Adrenal gland (tissue), 5 donors: ENCODE results near the gene NDUFV2.

ENCODE experiments used
- POLR2A ChIP-seq, 2 donors: fragments of 450-650 bp; IDR thresholded peaks; one replicate each; pipeline ENCODE4 v1.6.1; 2017; ENCODE audit warnings: antibody characterized with exemption in 2 of 2, mild to moderate bottlenecking in 2 of 2, moderate library complexity in 1 of 2
- TF ChIP-seq, protein P1 (sequence below), 6 experiments: fragments of 450-650 bp in 4 of 6; fragments of 200-600 bp in 2 of 6; sonication (generic) in 1 of 6; IDR thresholded peaks; 1 replicate in 5 of 6; 2 replicates in 1 of 6; pipeline versions ENCODE4 v1.5.1 to v1.8.0; 2016 to 2021; ENCODE audit warnings: antibody characterized with exemption in 6 of 6, mild to moderate bottlenecking in 2 of 6, moderate library complexity in 1 of 6
- donor health status: DM: no; HTN: no; CAD: no.

- TF ChIP-seq, protein P1, sequence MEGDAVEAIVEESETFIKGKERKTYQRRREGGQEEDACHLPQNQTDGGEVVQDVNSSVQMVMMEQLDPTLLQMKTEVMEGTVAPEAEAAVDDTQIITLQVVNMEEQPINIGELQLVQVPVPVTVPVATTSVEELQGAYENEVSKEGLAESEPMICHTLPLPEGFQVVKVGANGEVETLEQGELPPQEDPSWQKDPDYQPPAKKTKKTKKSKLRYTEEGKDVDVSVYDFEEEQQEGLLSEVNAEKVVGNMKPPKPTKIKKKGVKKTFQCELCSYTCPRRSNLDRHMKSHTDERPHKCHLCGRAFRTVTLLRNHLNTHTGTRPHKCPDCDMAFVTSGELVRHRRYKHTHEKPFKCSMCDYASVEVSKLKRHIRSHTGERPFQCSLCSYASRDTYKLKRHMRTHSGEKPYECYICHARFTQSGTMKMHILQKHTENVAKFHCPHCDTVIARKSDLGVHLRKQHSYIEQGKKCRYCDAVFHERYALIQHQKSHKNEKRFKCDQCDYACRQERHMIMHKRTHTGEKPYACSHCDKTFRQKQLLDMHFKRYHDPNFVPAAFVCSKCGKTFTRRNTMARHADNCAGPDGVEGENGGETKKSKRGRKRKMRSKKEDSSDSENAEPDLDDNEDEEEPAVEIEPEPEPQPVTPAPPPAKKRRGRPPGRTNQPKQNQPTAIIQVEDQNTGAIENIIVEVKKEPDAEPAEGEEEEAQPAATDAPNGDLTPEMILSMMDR (IDR thresholded peaks at IDR 0.05) = no peak
- TF ChIP-seq POLR2A (IDR thresholded peaks at IDR 0.05) = no peak
Observed at GRCh38 chr18:9177031-9177430, 74.5 kb downstream of the NDUFV2 start.
